ENCODE measurements around the gene CLCN6. TPM values are rescaled to one million over a fixed set of nuclear protein-coding genes. Genes with fewer than 3 reads are reported as not detected.

The CLCN6 gene
- total RNA-seq, 1 donor = 18.6 TPM

DNA sequence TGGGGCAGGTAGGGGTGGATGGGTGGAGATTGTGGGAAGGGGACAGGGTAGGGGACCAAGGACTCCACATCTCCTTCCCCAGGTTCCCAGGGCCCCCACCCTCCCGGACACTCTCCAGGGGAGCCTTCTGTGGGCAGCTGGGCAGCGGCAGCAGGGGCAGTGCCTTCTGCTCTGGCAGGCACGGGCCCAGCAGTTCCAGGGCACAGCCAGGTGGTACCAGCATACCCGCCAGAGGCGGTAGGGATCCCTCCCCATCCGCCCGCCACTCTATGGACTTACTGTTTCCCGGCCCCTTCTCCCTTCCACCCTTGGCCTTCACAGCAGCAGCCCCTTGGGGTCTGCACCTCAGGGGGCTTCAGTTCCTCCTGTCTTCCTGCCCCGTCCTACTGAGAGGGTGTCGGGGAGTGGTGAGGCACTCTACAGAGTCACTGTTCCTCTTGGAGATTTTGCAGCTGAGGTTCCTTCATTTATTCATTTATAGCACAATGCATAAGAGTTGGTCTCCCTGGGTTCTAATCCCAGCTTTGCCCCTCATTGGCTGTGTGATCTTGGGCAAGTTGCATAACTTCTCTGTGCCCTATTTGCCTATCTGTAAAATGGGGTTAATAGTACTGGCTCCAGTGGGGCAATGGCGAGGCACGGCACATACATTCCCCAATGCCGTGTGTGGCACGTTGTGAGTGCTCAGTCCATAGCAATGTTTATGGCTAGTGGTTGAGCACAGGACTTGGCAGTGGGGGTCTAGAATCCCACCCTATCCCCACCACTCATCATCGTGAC is 27.0 kb upstream of the CLCN6 start:
- TF ChIP-seq CTCF (IDR thresholded peaks at IDR 0.05; ENCODE audit: insufficient read depth, low read depth, low read length) = no peak
- no peak for DNase-seq (ENCODE audit: low read depth)
- H3K4me3 ChIP-seq (ENCODE audit: low read depth, low read length) = no peak overlapping the region

DNA sequence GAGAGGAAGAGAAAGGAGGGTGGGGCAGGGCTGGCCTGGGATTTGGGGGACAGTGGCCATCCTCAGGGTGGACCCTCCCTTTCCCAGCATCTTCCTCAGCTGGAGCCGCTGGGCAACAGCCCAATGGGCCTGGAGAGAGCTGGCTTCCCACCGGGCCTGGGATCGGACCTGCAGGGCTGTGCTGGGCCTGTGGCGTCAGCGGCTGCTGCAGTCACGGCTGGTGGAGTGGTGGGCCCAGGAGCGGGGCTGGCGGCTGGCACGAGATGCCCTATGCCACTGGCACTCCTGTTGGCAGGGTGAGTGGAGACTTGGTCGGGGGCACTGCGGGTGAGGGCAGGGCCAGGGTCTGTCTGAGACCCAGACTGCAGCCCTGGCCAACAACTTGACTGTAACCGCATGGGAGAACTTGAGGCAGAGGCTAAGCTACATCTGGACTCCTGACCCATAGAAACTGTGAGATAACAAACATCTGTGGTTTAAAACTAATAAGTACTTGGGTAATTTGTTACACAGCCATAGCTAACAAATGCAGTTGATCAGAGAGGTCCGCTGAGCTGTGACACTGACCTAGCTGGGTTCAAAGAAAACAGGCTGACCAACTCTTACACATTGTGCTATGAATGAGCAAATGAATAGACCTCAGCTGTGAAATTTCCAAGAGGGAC is 26.1 kb upstream of the CLCN6 start:
- TF ChIP-seq CTCF (IDR thresholded peaks at IDR 0.05; ENCODE audit: insufficient read depth, low read depth, low read length) = no peak
- no peak overlapping the region for H3K4me3 ChIP-seq (ENCODE audit: low read depth, low read length)
- no peak for DNase-seq (ENCODE audit: low read depth)

DNA sequence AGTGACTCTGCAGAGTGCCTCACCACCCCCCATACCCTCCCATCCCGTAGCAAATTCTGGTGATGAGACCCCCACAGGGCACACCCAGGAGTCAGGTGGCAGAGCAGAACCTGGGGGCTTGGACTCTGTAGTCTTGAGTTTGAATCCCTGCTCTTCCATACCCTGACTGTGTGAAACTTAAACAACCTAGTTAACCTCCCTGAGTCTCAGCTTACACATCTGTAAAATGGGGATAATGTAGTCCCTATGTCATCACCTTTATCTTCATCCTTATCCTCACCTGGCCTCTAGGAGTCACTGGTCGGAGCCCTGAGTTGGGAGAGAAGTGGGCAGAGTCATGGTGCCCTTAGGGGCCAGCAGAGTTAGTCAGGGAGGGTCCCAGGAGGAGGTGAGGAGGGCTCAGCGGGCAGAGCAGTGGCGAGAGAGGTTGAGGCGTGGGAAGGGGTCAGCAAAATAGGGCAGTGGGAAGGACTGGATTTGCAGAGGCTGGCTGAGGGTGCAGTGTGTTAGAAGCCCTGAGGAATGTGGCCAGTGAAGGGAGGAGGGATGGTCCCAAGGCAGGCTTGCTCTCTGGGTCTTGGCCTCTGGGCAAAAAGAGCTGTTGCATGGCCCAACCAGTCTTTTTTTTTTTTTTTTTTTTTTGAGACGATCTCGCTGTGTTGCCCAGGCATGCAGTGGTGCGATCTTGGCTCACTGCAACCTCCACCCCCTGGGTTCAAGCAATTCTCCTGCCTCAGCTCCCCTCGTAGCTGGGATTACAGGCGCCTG is 25.4 kb upstream of the CLCN6 start:
- H3K4me3 ChIP-seq (ENCODE audit: low read depth, low read length) = no peak overlapping the region
- TF ChIP-seq CTCF (IDR thresholded peaks at IDR 0.05; ENCODE audit: insufficient read depth, low read depth, low read length) = no peak
- DNase-seq (ENCODE audit: low read depth) = no peak

GRCh38 chr1:11781297-11781696 is 24.7 kb upstream of the CLCN6 start:
- DNase-seq (ENCODE audit: low read depth) = no peak
- no peak overlapping the region for H3K4me3 ChIP-seq (ENCODE audit: low read depth, low read length)
- no peak for TF ChIP-seq CTCF (IDR thresholded peaks at IDR 0.05; ENCODE audit: insufficient read depth, low read depth, low read length)

DNA sequence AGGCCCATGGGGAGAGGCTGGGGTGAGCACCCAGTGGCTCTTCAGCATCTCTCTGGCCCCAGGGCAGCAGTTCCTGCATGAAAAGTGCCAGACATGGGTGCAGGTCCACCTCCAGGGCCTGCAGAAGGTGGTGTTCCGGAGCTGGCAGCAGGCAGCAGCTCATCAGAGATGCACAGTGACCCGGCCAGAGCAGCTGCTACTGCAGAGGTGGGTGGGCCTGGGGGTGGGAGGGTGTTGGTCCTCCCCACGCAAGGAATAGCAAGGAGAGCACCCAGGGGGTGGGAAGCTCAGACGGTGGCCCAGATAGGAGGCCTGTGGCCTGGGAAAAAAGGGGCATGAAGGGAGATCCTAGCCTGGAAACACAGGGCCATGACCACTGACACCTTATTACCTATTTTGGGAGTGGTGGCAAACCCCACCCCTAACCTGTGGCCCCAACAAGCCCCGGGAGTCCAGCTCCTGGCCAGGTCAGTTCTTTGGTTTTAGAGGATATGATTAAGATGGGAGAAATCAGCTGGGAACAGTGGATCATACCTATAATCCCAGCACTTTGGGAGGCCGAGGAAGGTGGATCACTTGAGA is 23.8 kb upstream of the CLCN6 start:
- DNase-seq (ENCODE audit: low read depth) = no peak
- TF ChIP-seq CTCF (IDR thresholded peaks at IDR 0.05; ENCODE audit: insufficient read depth, low read depth, low read length) = no peak
- no peak overlapping the region for H3K4me3 ChIP-seq (ENCODE audit: low read depth, low read length)

GRCh38 chr1:11783556-11783955 is 22.4 kb upstream of the CLCN6 start:
- TF ChIP-seq CTCF (IDR thresholded peaks at IDR 0.05; ENCODE audit: insufficient read depth, low read depth, low read length) = no peak
- no peak for DNase-seq (ENCODE audit: low read depth)
- H3K4me3 ChIP-seq (ENCODE audit: low read depth, low read length) = no peak overlapping the region

Data from fibroblast of villous mesenchyme (primary cell).